ENCODE data around the gene HSD17B1. TPM values are rescaled to one million over a fixed set of nuclear protein-coding genes. Genes with fewer than 3 reads are reported as not detected.

HSD17B1 gene
- total and polyA plus RNA-seq, 2 of the 13 experiments (the other 11 are each of a cell fraction or from before 2014, with no cell fraction given) = 0.54 to 0.93 TPM

DNA sequence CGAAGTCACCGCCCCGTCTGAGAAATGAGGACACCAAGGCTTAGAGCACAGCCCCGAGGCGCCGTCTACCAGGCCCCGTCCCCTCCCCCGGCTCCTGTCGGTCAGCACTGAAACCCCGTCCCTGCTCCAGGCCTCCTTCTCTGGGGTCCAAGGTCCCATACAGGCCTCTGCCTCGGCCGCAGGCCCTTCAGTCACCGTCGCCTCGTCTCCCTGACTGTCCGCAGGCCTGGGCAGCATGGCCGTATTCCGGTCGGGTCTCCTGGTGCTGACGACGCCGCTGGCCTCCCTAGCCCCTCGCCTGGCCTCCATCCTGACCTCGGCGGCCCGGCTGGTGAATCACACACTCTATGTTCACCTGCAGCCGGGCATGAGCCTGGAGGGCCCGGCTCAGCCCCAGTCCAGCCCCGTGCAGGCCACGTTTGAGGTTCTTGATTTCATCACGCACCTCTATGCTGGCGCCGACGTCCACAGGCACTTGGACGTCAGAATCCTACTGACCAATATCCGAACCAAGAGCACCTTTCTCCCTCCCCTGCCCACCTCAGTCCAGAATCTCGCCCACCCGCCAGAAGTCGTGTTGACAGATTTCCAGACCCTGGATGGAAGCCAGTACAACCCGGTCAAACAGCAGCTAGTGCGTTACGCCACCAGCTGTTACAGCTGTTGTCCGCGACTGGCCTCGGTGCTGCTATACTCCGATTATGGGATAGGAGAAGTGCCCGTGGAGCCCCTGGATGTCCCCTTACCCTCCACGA, 9.8 kb downstream of the HSD17B1 start (continued):
- TF ChIP-seq, protein P1, sequence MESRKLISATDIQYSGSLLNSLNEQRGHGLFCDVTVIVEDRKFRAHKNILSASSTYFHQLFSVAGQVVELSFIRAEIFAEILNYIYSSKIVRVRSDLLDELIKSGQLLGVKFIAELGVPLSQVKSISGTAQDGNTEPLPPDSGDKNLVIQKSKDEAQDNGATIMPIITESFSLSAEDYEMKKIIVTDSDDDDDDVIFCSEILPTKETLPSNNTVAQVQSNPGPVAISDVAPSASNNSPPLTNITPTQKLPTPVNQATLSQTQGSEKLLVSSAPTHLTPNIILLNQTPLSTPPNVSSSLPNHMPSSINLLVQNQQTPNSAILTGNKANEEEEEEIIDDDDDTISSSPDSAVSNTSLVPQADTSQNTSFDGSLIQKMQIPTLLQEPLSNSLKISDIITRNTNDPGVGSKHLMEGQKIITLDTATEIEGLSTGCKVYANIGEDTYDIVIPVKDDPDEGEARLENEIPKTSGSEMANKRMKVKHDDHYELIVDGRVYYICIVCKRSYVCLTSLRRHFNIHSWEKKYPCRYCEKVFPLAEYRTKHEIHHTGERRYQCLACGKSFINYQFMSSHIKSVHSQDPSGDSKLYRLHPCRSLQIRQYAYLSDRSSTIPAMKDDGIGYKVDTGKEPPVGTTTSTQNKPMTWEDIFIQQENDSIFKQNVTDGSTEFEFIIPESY (CRISPR knock-in tag; IDR thresholded peaks at IDR 0.05) = no peak; the same call in 1 of the 2 replicates
- TF ChIP-seq HNRNPL (IDR thresholded peaks at IDR 0.05; ENCODE audit: low read depth, low read length) = peak; percentile 35; the same call in 1 of the 2 replicates
- peak; percentile 51; the same call in 1 of the 2 replicates for TF ChIP-seq ZNF431 (CRISPR knock-in tag; IDR thresholded peaks at IDR 0.05; ENCODE audit: borderline replicate concordance, low read depth)
- peak; percentile 8; the same call in 1 of the 2 replicates for TF ChIP-seq ELF4 (CRISPR knock-in tag; IDR thresholded peaks at IDR 0.05; ENCODE audit: borderline replicate concordance)
- TF ChIP-seq ZNF30 (CRISPR knock-in tag; IDR thresholded peaks at IDR 0.05) = 0 out of 2 replicates have a peak, but pooled peaks have one; percentile 56
- TF ChIP-seq, protein P2, sequence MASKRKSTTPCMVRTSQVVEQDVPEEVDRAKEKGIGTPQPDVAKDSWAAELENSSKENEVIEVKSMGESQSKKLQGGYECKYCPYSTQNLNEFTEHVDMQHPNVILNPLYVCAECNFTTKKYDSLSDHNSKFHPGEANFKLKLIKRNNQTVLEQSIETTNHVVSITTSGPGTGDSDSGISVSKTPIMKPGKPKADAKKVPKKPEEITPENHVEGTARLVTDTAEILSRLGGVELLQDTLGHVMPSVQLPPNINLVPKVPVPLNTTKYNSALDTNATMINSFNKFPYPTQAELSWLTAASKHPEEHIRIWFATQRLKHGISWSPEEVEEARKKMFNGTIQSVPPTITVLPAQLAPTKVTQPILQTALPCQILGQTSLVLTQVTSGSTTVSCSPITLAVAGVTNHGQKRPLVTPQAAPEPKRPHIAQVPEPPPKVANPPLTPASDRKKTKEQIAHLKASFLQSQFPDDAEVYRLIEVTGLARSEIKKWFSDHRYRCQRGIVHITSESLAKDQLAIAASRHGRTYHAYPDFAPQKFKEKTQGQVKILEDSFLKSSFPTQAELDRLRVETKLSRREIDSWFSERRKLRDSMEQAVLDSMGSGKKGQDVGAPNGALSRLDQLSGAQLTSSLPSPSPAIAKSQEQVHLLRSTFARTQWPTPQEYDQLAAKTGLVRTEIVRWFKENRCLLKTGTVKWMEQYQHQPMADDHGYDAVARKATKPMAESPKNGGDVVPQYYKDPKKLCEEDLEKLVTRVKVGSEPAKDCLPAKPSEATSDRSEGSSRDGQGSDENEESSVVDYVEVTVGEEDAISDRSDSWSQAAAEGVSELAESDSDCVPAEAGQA (IDR thresholded peaks at IDR 0.05; ENCODE audit: low read depth) = no peak
- TF ChIP-seq, protein P2 (CRISPR knock-in tag; IDR thresholded peaks at IDR 0.05; ENCODE audit: borderline replicate concordance) = 0 out of 2 replicates have a peak, but pooled peaks have one; percentile 5
- peak; percentile 33 for TF ChIP-seq ZNF331 (CRISPR knock-in tag; IDR thresholded peaks at IDR 0.05)
- TF ChIP-seq, protein P3, sequence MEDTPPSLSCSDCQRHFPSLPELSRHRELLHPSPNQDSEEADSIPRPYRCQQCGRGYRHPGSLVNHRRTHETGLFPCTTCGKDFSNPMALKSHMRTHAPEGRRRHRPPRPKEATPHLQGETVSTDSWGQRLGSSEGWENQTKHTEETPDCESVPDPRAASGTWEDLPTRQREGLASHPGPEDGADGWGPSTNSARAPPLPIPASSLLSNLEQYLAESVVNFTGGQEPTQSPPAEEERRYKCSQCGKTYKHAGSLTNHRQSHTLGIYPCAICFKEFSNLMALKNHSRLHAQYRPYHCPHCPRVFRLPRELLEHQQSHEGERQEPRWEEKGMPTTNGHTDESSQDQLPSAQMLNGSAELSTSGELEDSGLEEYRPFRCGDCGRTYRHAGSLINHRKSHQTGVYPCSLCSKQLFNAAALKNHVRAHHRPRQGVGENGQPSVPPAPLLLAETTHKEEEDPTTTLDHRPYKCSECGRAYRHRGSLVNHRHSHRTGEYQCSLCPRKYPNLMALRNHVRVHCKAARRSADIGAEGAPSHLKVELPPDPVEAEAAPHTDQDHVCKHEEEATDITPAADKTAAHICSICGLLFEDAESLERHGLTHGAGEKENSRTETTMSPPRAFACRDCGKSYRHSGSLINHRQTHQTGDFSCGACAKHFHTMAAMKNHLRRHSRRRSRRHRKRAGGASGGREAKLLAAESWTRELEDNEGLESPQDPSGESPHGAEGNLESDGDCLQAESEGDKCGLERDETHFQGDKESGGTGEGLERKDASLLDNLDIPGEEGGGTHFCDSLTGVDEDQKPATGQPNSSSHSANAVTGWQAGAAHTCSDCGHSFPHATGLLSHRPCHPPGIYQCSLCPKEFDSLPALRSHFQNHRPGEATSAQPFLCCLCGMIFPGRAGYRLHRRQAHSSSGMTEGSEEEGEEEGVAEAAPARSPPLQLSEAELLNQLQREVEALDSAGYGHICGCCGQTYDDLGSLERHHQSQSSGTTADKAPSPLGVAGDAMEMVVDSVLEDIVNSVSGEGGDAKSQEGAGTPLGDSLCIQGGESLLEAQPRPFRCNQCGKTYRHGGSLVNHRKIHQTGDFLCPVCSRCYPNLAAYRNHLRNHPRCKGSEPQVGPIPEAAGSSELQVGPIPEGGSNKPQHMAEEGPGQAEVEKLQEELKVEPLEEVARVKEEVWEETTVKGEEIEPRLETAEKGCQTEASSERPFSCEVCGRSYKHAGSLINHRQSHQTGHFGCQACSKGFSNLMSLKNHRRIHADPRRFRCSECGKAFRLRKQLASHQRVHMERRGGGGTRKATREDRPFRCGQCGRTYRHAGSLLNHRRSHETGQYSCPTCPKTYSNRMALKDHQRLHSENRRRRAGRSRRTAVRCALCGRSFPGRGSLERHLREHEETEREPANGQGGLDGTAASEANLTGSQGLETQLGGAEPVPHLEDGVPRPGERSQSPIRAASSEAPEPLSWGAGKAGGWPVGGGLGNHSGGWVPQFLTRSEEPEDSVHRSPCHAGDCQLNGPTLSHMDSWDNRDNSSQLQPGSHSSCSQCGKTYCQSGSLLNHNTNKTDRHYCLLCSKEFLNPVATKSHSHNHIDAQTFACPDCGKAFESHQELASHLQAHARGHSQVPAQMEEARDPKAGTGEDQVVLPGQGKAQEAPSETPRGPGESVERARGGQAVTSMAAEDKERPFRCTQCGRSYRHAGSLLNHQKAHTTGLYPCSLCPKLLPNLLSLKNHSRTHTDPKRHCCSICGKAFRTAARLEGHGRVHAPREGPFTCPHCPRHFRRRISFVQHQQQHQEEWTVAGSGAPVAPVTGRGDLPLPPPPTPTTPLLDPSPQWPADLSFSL (CRISPR knock-in tag; IDR thresholded peaks at IDR 0.05) = peak; percentile 54; the same call in 1 of the 2 replicates
- peak; percentile 4; the same call in 1 of the 2 replicates for TF ChIP-seq HMG20B (CRISPR knock-in tag; conservative IDR thresholded peaks at IDR 0.05)
- peak; percentile 90; the same call in 1 of the 2 replicates for TF ChIP-seq SSRP1 (CRISPR knock-in tag; IDR thresholded peaks at IDR 0.05)
